HEK293 (cell line): Measurements from ENCODE around the gene STARD10.

Source experiments
- BCL11A ChIP-seq: fragments of 450-650 bp; formaldehyde crosslinking; IDR thresholded peaks from 2 replicates; pipeline ENCODE4 v1.5.1; 2016; ENCODE audit warnings: low read depth, missing biosample characterization, missing genetic modification characterization
- HOXC10 ChIP-seq: sonication (generic); formaldehyde crosslinking; IDR thresholded peaks from 2 replicates; pipeline ENCODE4 v1.8.1; 2023; ENCODE audit warnings: mild to moderate bottlenecking, missing genetic modification reagents
- KLF16 ChIP-seq: fragments of 450-650 bp; formaldehyde crosslinking; IDR thresholded peaks from 2 replicates; pipeline ENCODE4 v1.5.1; 2017; ENCODE audit warnings: missing biosample characterization, missing genetic modification characterization
- KLF17 ChIP-seq: fragments of 450-650 bp; formaldehyde crosslinking; IDR thresholded peaks from 2 replicates; pipeline ENCODE4 v1.5.1; 2016; ENCODE audit warnings: missing biosample characterization, missing genetic modification characterization
- MEIS1 ChIP-seq: sonication (generic); formaldehyde crosslinking; IDR thresholded peaks from 2 replicates; pipeline ENCODE4 v1.8.1; 2022; ENCODE audit warnings: missing genetic modification reagents, mild to moderate bottlenecking, borderline replicate concordance
- OVOL3 ChIP-seq: fragments of 450-650 bp; formaldehyde crosslinking; IDR thresholded peaks from 2 replicates; pipeline ENCODE4 v1.5.1; 2016; ENCODE audit warnings: missing biosample characterization, missing genetic modification characterization
- ZBTB1 ChIP-seq: fragments of 450-650 bp; formaldehyde crosslinking; IDR thresholded peaks from 2 replicates; pipeline ENCODE4 v1.5.1; 2016; ENCODE audit warnings: missing biosample characterization, missing genetic modification characterization
- ZBTB8A ChIP-seq: fragments of 450-650 bp; formaldehyde crosslinking; IDR thresholded peaks from 2 replicates; pipeline ENCODE4 v1.5.1; 2016; ENCODE audit warnings: missing biosample characterization, missing genetic modification characterization
- ZNF133 ChIP-seq: fragments of 450-650 bp; formaldehyde crosslinking; IDR thresholded peaks from 2 replicates; pipeline ENCODE4 v1.5.1; 2016; ENCODE audit warnings: missing biosample characterization, missing genetic modification characterization
- ZNF16 ChIP-seq: fragments of 450-650 bp; formaldehyde crosslinking; IDR thresholded peaks from 2 replicates; pipeline ENCODE4 v1.5.1; 2016; ENCODE audit warnings: low read depth, missing biosample characterization, missing genetic modification characterization
- ZNF184 ChIP-seq: fragments of 450-650 bp; IDR thresholded peaks from 2 replicates; pipeline ENCODE4 v1.5.1; 2018; ENCODE audit warnings: missing biosample characterization, mild to moderate bottlenecking, missing genetic modification characterization
- ZNF274 ChIP-seq, 2 experiments: fragments of 200-500 bp in 1 of 2; fragments of 450-650 bp in 1 of 2; sonication (Bioruptor generic) in 1 of 2; formaldehyde crosslinking in 1 of 2; IDR thresholded peaks; 2 replicates each; pipeline versions ENCODE4 v1.5.1 to v1.6.1; 2014 to 2016; ENCODE audit warnings: borderline replicate concordance in 1 of 2, inconsistent platforms in 1 of 2, low read length in 1 of 2, missing biosample characterization in 1 of 2, missing genetic modification characterization in 1 of 2
- ZNF37A ChIP-seq: fragments of 450-650 bp; IDR thresholded peaks from 2 replicates; pipeline ENCODE4 v1.5.1; 2018; ENCODE audit warnings: missing biosample characterization, missing genetic modification characterization
- ZNF398 ChIP-seq: fragments of 450-650 bp; formaldehyde crosslinking; IDR thresholded peaks from 2 replicates; pipeline ENCODE4 v1.5.1; 2017; ENCODE audit warnings: missing biosample characterization, missing genetic modification characterization
- ZNF544 ChIP-seq: fragments of 450-650 bp; formaldehyde crosslinking; IDR thresholded peaks from 2 replicates; pipeline ENCODE4 v1.5.0; 2017; ENCODE audit warnings: missing biosample characterization, missing genetic modification characterization
- ZNF548 ChIP-seq: fragments of 450-650 bp; formaldehyde crosslinking; IDR thresholded peaks from 2 replicates; pipeline ENCODE4 v1.5.1; 2016; ENCODE audit warnings: missing biosample characterization, missing genetic modification characterization
- ZNF560 ChIP-seq: fragments of 450-650 bp; formaldehyde crosslinking; IDR thresholded peaks from 2 replicates; pipeline ENCODE4 v1.5.1; 2017; ENCODE audit warnings: missing biosample characterization, missing genetic modification characterization, borderline replicate concordance
- ZNF624 ChIP-seq: fragments of 450-650 bp; formaldehyde crosslinking; IDR thresholded peaks from 2 replicates; pipeline ENCODE4 v1.5.1; 2017; ENCODE audit warnings: missing biosample characterization, missing genetic modification characterization
- ZNF626 ChIP-seq: fragments of 450-650 bp; sonication (Bioruptor Pico); formaldehyde crosslinking; IDR thresholded peaks from 2 replicates; pipeline ENCODE4 v1.5.1; 2018; ENCODE audit warnings: missing biosample characterization, missing genetic modification characterization, inconsistent platforms
- ZNF660 ChIP-seq: fragments of 450-650 bp; IDR thresholded peaks from 2 replicates; pipeline ENCODE4 v1.5.1; 2018; ENCODE audit warnings: missing biosample characterization, mild to moderate bottlenecking, missing genetic modification characterization
- ZNF692 ChIP-seq: fragments of 450-650 bp; formaldehyde crosslinking; IDR thresholded peaks from 2 replicates; pipeline ENCODE4 v1.5.1; 2016; ENCODE audit warnings: missing biosample characterization, missing genetic modification characterization
- ZNF701 ChIP-seq: fragments of 450-650 bp; formaldehyde crosslinking; IDR thresholded peaks from 2 replicates; pipeline ENCODE4 v1.5.1; 2016; ENCODE audit warnings: missing biosample characterization, missing genetic modification characterization
- ZNF785 ChIP-seq: fragments of 450-650 bp; formaldehyde crosslinking; IDR thresholded peaks from 2 replicates; pipeline ENCODE4 v1.5.1; 2016; ENCODE audit warnings: missing biosample characterization, missing genetic modification characterization
- ZXDB ChIP-seq: fragments of 450-650 bp; formaldehyde crosslinking; IDR thresholded peaks from 2 replicates; pipeline ENCODE4 v1.5.1; 2016; ENCODE audit warnings: missing biosample characterization, missing genetic modification characterization
- TF ChIP-seq, protein P1 (sequence below): fragments of 450-650 bp; formaldehyde crosslinking; IDR thresholded peaks from 2 replicates; pipeline ENCODE4 v1.5.1; 2016; ENCODE audit warnings: missing biosample characterization, missing genetic modification characterization
- TF ChIP-seq, protein P2 (sequence below): fragments of 450-650 bp; formaldehyde crosslinking; IDR thresholded peaks from 2 replicates; pipeline ENCODE4 v1.5.1; 2016; ENCODE audit warnings: missing biosample characterization, missing genetic modification characterization
- TF ChIP-seq, protein P3 (sequence below): fragments of 450-650 bp; formaldehyde crosslinking; IDR thresholded peaks from 2 replicates; pipeline ENCODE4 v1.5.1; 2016; ENCODE audit warnings: missing biosample characterization, missing genetic modification characterization
- TF ChIP-seq, protein P4 (sequence below): fragments of 450-650 bp; formaldehyde crosslinking; IDR thresholded peaks from 2 replicates; pipeline ENCODE4 v1.5.1; 2016; ENCODE audit warnings: missing biosample characterization, missing genetic modification characterization

Gene STARD10

GRCh38 chr11:72813740-72814285 lies 20.0 kb upstream of the STARD10 start (continued):
- 0 out of 2 replicates have a peak, but pooled peaks have one; percentile 59 for TF ChIP-seq ZNF692 (tag by site-specific recombination)
- no peak for TF ChIP-seq ZNF624 (tag by site-specific recombination)
- TF ChIP-seq ZNF184 (tag by site-specific recombination), result no peak
- TF ChIP-seq ZNF133, result no peak
- 0 out of 2 replicates have a peak, but pooled peaks have one; percentile 33 for TF ChIP-seq ZNF660 (tag by site-specific recombination)
- TF ChIP-seq, protein P1, sequence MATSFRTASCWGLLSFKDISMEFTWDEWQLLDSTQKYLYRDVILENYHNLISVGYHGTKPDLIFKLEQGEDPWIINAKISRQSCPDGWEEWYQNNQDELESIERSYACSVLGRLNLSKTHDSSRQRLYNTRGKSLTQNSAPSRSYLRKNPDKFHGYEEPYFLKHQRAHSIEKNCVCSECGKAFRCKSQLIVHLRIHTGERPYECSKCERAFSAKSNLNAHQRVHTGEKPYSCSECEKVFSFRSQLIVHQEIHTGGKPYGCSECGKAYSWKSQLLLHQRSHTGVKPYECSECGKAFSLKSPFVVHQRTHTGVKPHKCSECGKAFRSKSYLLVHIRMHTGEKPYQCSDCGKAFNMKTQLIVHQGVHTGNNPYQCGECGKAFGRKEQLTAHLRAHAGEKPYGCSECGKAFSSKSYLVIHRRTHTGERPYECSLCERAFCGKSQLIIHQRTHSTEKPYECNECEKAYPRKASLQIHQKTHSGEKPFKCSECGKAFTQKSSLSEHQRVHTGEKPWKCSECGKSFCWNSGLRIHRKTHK, result no peak
- TF ChIP-seq ZNF398, result no peak
- TF ChIP-seq ZBTB8A (tag by site-specific recombination), result no peak; the same call in 1 of the 2 replicates
- no peak for TF ChIP-seq ZNF560 (tag by site-specific recombination)
- TF ChIP-seq, protein P2, sequence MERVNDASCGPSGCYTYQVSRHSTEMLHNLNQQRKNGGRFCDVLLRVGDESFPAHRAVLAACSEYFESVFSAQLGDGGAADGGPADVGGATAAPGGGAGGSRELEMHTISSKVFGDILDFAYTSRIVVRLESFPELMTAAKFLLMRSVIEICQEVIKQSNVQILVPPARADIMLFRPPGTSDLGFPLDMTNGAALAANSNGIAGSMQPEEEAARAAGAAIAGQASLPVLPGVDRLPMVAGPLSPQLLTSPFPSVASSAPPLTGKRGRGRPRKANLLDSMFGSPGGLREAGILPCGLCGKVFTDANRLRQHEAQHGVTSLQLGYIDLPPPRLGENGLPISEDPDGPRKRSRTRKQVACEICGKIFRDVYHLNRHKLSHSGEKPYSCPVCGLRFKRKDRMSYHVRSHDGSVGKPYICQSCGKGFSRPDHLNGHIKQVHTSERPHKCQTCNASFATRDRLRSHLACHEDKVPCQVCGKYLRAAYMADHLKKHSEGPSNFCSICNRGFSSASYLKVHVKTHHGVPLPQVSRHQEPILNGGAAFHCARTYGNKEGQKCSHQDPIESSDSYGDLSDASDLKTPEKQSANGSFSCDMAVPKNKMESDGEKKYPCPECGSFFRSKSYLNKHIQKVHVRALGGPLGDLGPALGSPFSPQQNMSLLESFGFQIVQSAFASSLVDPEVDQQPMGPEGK (tag by site-specific recombination), result no peak; the same call in none of the 2 replicates
- no peak for TF ChIP-seq ZNF626
- TF ChIP-seq, protein P3, sequence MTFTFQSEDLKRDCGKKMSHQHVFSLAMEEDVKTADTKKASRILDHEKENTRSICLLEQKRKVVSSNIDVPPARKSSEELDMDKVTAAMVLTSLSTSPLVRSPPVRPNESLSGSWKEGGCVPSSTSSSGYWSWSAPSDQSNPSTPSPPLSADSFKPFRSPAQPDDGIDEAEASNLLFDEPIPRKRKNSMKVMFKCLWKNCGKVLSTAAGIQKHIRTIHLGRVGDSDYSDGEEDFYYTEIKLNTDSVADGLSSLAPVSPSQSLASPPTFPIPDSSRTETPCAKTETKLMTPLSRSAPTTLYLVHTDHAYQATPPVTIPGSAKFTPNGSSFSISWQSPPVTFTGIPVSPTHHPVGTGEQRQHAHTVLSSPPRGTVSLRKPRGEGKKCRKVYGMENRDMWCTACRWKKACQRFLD (tag by site-specific recombination), result no peak
- no peak; the same call in 1 of the 2 replicates for TF ChIP-seq KLF16 (tag by site-specific recombination)
- TF ChIP-seq, protein P4, sequence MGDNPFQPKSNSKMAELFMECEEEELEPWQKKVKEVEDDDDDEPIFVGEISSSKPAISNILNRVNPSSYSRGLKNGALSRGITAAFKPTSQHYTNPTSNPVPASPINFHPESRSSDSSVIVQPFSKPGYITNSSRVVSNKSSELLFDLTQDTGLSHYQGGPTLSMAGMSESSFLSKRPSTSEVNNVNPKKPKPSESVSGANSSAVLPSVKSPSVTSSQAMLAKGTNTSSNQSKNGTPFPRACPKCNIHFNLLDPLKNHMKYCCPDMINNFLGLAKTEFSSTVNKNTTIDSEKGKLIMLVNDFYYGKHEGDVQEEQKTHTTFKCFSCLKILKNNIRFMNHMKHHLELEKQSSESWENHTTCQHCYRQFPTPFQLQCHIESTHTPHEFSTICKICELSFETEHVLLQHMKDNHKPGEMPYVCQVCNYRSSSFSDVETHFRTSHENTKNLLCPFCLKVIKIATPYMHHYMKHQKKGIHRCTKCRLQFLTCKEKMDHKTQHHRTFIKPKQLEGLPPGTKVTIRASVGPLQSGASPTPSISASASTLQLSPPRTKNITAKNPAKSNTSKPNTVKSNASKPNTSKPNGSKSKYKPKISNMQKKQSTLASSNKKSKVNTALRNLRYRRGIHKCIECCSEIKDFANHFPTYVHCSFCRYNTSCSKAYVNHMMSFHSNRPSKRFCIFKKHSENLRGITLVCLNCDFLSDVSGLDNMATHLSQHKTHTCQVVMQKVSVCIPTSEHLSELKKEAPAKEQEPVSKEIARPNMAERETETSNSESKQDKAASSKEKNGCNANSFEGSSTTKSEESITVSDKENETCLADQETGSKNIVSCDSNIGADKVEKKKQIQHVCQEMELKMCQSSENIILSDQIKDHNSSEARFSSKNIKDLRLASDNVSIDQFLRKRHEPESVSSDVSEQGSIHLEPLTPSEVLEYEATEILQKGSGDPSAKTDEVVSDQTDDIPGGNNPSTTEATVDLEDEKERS, result no peak
- TF ChIP-seq OVOL3, result no peak
- TF ChIP-seq ZNF544 (tag by site-specific recombination), result no peak
- TF ChIP-seq KLF17 (tag by site-specific recombination), result peak; percentile 64; the same call in 1 of the 2 replicates
- no peak for TF ChIP-seq ZNF37A (tag by site-specific recombination)
- TF ChIP-seq ZNF16 (tag by site-specific recombination), result no peak
- TF ChIP-seq ZNF701 (tag by site-specific recombination), result no peak
- no peak for TF ChIP-seq ZBTB1 (tag by site-specific recombination)
- no peak for TF ChIP-seq MEIS1
- no peak for TF ChIP-seq ZNF785 (tag by site-specific recombination)
- TF ChIP-seq HOXC10, result no peak
- no peak for TF ChIP-seq ZNF274 (IDR thresholded peaks at IDR 0.05; ENCODE audit: low read length)
- TF ChIP-seq ZNF274 (tag by site-specific recombination; IDR thresholded peaks at IDR 0.05; ENCODE audit: borderline replicate concordance), result no peak
- no peak for TF ChIP-seq BCL11A (tag by site-specific recombination)
- no peak for TF ChIP-seq ZNF548
- TF ChIP-seq ZXDB (tag by site-specific recombination), result peak; percentile 44
